Cardiac muscle cell (in vitro differentiated cells and primary cell): ENCODE data around the gene ZFAND2A. TPM values are rescaled to one million over a fixed set of nuclear protein-coding genes. Genes with fewer than 3 reads are reported as not detected.

Experiments
- DNase-seq, 2 donors: peaks; one replicate each; pipeline versions ENCODE4 v3.0.0 to v3.0.0-alpha.2; 2010 to 2017; ENCODE audit warnings: low read depth in 1 of 2, low spot score in 1 of 2
- H3K27ac ChIP-seq: fragments of 200-600 bp; sonication (generic); 2 replicates; pipeline ENCODE4 v1.5.1; 2016
- H3K27me3 ChIP-seq: fragments of 200-600 bp; sonication (generic); 2 replicates; pipeline ENCODE4 v1.6.0; 2016; ENCODE audit warnings: control low read depth
- H3K36me3 ChIP-seq: fragments of 200-600 bp; sonication (generic); 2 replicates; pipeline ENCODE4 v1.5.1; 2016; ENCODE audit warnings: control low read depth
- H3K4me1 ChIP-seq: fragments of 200-600 bp; sonication (generic); 2 replicates; pipeline ENCODE4 v1.8.1; 2017; ENCODE audit warnings: low read depth, mild to moderate bottlenecking, mixed run types
- H3K4me3 ChIP-seq: fragments of 200-600 bp; sonication (generic); 2 replicates; pipeline ENCODE4 v1.5.1; 2016; ENCODE audit warnings: mild to moderate bottlenecking
- H3K9me3 ChIP-seq: fragments of 200-600 bp; sonication (generic); 2 replicates; pipeline ENCODE4 v1.5.1; 2017; ENCODE audit warnings: low read depth, mild to moderate bottlenecking, control low read depth
- polyA plus RNA-seq: library from polyadenylated mRNA; unstranded; fragments of >200 nt; fragmentation: Nextera tagmentation; extraction: Ambion mirVana; gene quantifications from 2 replicates; pipeline ENCODE4 v1.2.1, GENCODE V29; 2016
- total RNA-seq: library from RNA; depleted of rRNA; stranded (reverse); fragments of >200 nt; gene quantifications from 2 replicates; pipeline ENCODE4 v1.2.3, GENCODE V29; 2016
- TF ChIP-seq, protein P1 (sequence below): IDR thresholded peaks from 2 replicates; pipeline ENCODE4 v1.5.1; 2012; ENCODE audit warnings: low read depth, mild to moderate bottlenecking, low read length

The ZFAND2A gene
- total and polyA plus RNA-seq, 2 experiments from 2014 or later = 6.0 to 24.6 TPM

- Histone ChIP-seq H3K27me3 (no peaks in the 10 kb centered on the region), H3K27ac (no peak overlapping the region), H3K4me3 (no peak overlapping the region), H3K36me3 (no peaks in the 10 kb centered on the region), H3K4me1 (no peaks in the 10 kb centered on the region), H3K9me3 (no peaks in the 10 kb centered on the region)
- TF ChIP-seq, protein P1, sequence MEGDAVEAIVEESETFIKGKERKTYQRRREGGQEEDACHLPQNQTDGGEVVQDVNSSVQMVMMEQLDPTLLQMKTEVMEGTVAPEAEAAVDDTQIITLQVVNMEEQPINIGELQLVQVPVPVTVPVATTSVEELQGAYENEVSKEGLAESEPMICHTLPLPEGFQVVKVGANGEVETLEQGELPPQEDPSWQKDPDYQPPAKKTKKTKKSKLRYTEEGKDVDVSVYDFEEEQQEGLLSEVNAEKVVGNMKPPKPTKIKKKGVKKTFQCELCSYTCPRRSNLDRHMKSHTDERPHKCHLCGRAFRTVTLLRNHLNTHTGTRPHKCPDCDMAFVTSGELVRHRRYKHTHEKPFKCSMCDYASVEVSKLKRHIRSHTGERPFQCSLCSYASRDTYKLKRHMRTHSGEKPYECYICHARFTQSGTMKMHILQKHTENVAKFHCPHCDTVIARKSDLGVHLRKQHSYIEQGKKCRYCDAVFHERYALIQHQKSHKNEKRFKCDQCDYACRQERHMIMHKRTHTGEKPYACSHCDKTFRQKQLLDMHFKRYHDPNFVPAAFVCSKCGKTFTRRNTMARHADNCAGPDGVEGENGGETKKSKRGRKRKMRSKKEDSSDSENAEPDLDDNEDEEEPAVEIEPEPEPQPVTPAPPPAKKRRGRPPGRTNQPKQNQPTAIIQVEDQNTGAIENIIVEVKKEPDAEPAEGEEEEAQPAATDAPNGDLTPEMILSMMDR = no peak
- no peak for DNase-seq
Measured at GRCh38 chr7:1110358-1110757, 49.6 kb downstream of the ZFAND2A start.

DNA sequence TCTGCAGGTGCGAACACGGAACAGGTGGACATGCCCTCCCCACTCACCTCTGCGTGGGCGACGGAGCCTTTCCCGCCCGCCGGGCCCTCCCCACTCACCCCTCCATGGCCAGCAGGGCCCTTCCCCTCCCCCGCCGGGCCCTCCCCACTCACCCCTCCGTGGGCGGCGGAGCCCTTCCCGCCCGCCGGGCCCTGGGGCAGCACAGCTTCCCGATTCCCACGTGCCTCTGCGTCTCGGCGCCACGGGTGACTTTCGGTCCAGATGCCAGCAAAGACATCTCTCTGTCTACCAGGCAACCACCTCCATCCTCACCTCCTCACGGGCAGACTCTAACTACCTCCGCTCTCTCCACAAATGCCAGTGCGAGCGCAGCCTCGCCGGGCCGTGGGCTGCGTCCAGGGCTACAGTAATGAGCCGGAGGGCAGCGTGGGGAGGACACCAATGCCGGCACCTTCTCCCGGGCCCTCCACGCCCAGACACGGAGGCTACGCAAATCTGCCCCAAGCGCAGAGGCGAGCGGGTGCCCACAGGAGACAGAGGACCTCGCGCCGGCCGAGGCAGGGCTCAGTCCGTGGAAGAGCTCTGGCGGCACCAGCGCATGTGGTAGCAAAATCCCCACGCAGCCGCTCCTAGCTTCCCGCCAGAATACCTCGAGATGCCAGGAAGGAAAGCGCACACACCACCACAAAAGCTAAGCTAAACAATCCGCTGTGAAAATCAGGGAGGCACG is 50.2 kb downstream of the ZFAND2A start:
- Histone ChIP-seq H3K27ac (no peak overlapping the region), H3K9me3 (no peaks in the 10 kb centered on the region), H3K27me3 (no peaks in the 10 kb centered on the region), H3K36me3 (no peaks in the 10 kb centered on the region), H3K4me3 (no peak overlapping the region), H3K4me1 (no peaks in the 10 kb centered on the region)
- no peak for DNase-seq
- TF ChIP-seq, protein P1 = no peak

- Histone ChIP-seq H3K27me3 (no peaks in the 10 kb centered on the region), H3K4me1 (no peaks in the 10 kb centered on the region), H3K9me3 (no peaks in the 10 kb centered on the region), H3K4me3 (no peak overlapping the region), H3K36me3 (no peaks in the 10 kb centered on the region), H3K27ac (no peak overlapping the region)
- TF ChIP-seq, protein P1 = no peak
- no peak for DNase-seq
Measured at GRCh38 chr7:1108264-1108920, 51.6 kb downstream of the ZFAND2A start.

DNA sequence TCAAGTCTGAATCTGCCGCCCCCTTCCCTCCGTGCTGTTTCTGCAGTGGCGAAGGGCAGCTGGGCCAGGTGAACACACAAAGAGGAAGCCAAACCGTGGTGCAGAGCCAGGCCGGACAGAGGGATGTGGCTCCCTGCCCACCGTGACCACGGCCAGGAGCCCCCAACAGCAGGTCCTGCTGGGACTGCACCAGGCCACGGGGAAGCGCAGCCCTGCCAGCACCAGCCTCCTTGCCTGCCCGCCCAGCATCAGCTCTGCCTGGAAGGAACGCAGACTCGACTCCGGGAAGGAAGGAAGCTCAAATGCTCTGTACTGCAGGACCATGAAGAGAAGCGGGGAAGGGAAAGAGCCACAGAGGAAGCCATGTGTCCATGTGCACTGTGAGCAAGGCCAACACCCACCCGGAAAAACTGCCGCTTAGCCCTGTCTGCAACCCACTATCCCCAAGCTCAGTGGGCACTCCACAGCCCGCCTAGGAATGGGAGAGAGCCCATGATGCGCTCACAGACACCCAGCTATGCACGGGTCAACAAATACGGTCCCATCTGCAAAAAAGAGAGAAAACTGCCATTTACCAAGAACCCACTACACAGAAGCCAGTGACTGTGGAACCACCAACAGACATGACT is 53.1 kb downstream of the ZFAND2A start:
- Histone ChIP-seq H3K36me3 (no peaks in the 10 kb centered on the region), H3K4me1 (no peaks in the 10 kb centered on the region), H3K4me3 (no peak overlapping the region), H3K27ac (no peak overlapping the region), H3K9me3 (no peaks in the 10 kb centered on the region), H3K27me3 (no peaks in the 10 kb centered on the region)
- DNase-seq = no peak
- TF ChIP-seq, protein P1 = no peak

DNA sequence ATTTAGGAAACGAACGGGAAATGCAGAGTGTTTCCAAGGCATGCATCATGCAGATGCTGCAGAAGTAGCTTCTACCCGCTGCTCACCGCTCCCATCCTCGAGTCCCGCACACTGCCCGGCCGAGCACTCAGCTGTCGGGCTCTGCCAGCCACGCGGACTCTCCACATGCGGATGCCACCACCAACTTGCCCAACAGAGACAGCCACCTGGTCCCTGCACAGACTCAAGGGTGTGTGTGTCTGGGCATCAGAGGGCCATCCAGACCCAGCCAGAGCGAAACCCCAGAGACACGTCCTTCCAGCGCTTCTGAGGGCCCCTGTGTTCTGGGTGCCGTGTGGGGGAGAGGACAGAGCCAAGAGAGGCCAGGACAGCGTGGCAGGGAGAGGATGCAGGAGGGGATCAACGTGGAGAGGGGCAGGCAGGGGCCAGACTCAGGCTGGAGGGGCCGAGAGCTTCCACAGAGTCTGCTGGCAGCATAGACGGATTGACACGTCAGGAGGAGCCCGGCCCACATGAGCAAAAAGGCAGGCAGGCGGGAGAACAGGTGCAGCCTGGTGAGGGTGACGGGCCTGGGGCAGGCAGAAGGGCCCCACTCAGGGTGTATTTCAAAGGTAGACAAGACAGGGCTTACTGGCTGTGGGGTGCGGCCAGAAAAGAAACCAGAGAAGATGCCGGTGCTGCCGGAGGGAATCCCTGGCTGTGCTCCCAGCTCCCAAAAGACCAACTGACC is 53.8 kb downstream of the ZFAND2A start:
- Histone ChIP-seq H3K27ac (no peak overlapping the region), H3K27me3 (no peaks in the 10 kb centered on the region), H3K4me1 (no peaks in the 10 kb centered on the region), H3K4me3 (no peak overlapping the region), H3K36me3 (no peaks in the 10 kb centered on the region), H3K9me3 (no peaks in the 10 kb centered on the region)
- TF ChIP-seq, protein P1 = no peak
- DNase-seq = no peak
